Liver (tissue), 9 donors: ENCODE results near the gene CMTR2. TPM values are rescaled to one million over a fixed set of nuclear protein-coding genes. Genes with fewer than 3 reads are reported as not detected.

Experiments used
- DNase-seq: peaks from one replicate; pipeline ENCODE4 v3.0.0-alpha.2; 2017; ENCODE audit warnings: low spot score
- H3K27ac ChIP-seq, 2 donors: one replicate each; pipeline ENCODE4 v1.7.0; 2013; ENCODE audit warnings: inconsistent platforms in 2 of 2, low read length in 2 of 2, control low read depth in 1 of 2, low read depth in 1 of 2, mild to moderate bottlenecking in 1 of 2
- H3K27me3 ChIP-seq, 4 donors: one replicate each; pipeline versions ENCODE4 v1.6.1 to v1.7.0; 2013; ENCODE audit warnings: low read length in 3 of 4, inconsistent platforms in 1 of 4, mild to moderate bottlenecking in 1 of 4, moderate library complexity in 1 of 4; ENCODE audit not compliant: control insufficient read depth in 4 of 4, insufficient read depth in 4 of 4
- H3K36me3 ChIP-seq, 4 donors: one replicate each; pipeline versions ENCODE4 v1.6.1 to v1.7.0; 2013; ENCODE audit warnings: low read length in 3 of 4, mild to moderate bottlenecking in 3 of 4, low read depth in 1 of 4, moderate library complexity in 1 of 4; ENCODE audit not compliant: control insufficient read depth in 4 of 4, insufficient read depth in 3 of 4
- H3K4me1 ChIP-seq, 4 donors: one replicate each; pipeline versions ENCODE4 v1.6.1 to v1.7.0; 2013; ENCODE audit warnings: low read length in 3 of 4, mild to moderate bottlenecking in 3 of 4, moderate library complexity in 1 of 4; ENCODE audit not compliant: control insufficient read depth in 4 of 4, insufficient read depth in 4 of 4
- H3K4me3 ChIP-seq, 3 donors: one replicate each; pipeline versions ENCODE4 v1.6.1 to v1.7.0; 2013; ENCODE audit warnings: low read length in 3 of 3, control low read depth in 1 of 3, low read depth in 1 of 3, mild to moderate bottlenecking in 1 of 3
- H3K9ac ChIP-seq, 2 donors: one replicate each; pipeline ENCODE4 v1.7.0; 2013; ENCODE audit warnings: low read length in 2 of 2, mild to moderate bottlenecking in 2 of 2, moderate library complexity in 2 of 2, control low read depth in 1 of 2, low read depth in 1 of 2
- H3K9me3 ChIP-seq, 4 donors: one replicate each; pipeline versions ENCODE4 v1.6.1 to v1.7.0; 2013; ENCODE audit warnings: low read length in 3 of 4; ENCODE audit not compliant: control insufficient read depth in 4 of 4
- CTCF ChIP-seq: fragments of 150-350 bp; IDR thresholded peaks from 2 replicates; pipeline ENCODE4 v1.5.1; 2017; ENCODE audit warnings: improper control_type of control experiment, low read depth, low read length; ENCODE audit not compliant: missing input control
- EGR1 ChIP-seq, 2 donors: IDR thresholded peaks; 2 replicates each; pipeline ENCODE4 v1.6.1; 2016 to 2018; ENCODE audit warnings: antibody characterized with exemption in 2 of 2, low read depth in 2 of 2
- FOXA1 ChIP-seq: IDR thresholded peaks from 2 replicates; pipeline ENCODE4 v1.6.1; 2016; ENCODE audit warnings: antibody characterized with exemption
- FOXA2 ChIP-seq: IDR thresholded peaks from 2 replicates; pipeline ENCODE4 v1.6.1; 2016; ENCODE audit warnings: antibody characterized with exemption
- GABPA ChIP-seq, 2 donors: IDR thresholded peaks in 1 of 2; conservative IDR thresholded peaks in 1 of 2; 2 replicates each; pipeline ENCODE4 v1.6.1; 2016; ENCODE audit warnings: antibody characterized with exemption in 2 of 2, mild to moderate bottlenecking in 1 of 2, moderate library complexity in 1 of 2
- HNF4A ChIP-seq, 2 donors: conservative IDR thresholded peaks; 2 replicates each; pipeline ENCODE4 v1.6.1; 2016; ENCODE audit warnings: antibody characterized with exemption in 2 of 2, mild to moderate bottlenecking in 2 of 2
- HNF4G ChIP-seq: IDR thresholded peaks from 2 replicates; pipeline ENCODE4 v1.6.1; 2016; ENCODE audit warnings: antibody characterized with exemption
- JUND ChIP-seq, 2 donors: IDR thresholded peaks; 2 replicates each; pipeline ENCODE4 v1.6.1; 2016; ENCODE audit warnings: antibody characterized with exemption in 2 of 2
- MAX ChIP-seq: IDR thresholded peaks from 2 replicates; pipeline ENCODE4 v1.6.1; 2016; ENCODE audit warnings: antibody characterized with exemption
- REST ChIP-seq: IDR thresholded peaks from 2 replicates; pipeline ENCODE4 v1.6.1; 2016; ENCODE audit warnings: antibody characterized with exemption, mild to moderate bottlenecking
- RXRA ChIP-seq, 2 donors: IDR thresholded peaks; 2 replicates each; pipeline ENCODE4 v1.6.1; 2017 to 2018; ENCODE audit warnings: antibody characterized with exemption in 2 of 2, mild to moderate bottlenecking in 1 of 2
- SP1 ChIP-seq: IDR thresholded peaks from 2 replicates; pipeline ENCODE4 v1.6.1; 2018; ENCODE audit warnings: antibody characterized with exemption, mild to moderate bottlenecking
- TAF1 ChIP-seq: conservative IDR thresholded peaks from 2 replicates; pipeline ENCODE4 v1.6.1; 2016; ENCODE audit warnings: antibody characterized with exemption, mild to moderate bottlenecking
- YY1 ChIP-seq: IDR thresholded peaks from 2 replicates; pipeline ENCODE4 v1.6.1; 2016; ENCODE audit warnings: antibody characterized with exemption, mild to moderate bottlenecking
- WGBS: extraction: QIAGEN DNeasy Blood & Tissue Kit; methylation state at CpG from one replicate; pipeline ENCODE4 v1.1.7; 2013; 5-methylcytosine and 5-hydroxymethylcytosine counted together
- polyA plus RNA-seq, 2 donors: library from polyadenylated mRNA; stranded (reverse) in 1 of 2; unstranded in 1 of 2; fragments of 200-250 nt in 1 of 2; fragments of >200 nt in 1 of 2; fragmentation: Nextera tagmentation in 1 of 2; extraction: Ambion mirVana in 1 of 2; gene quantifications; one replicate each; pipeline versions ENCODE4 v1.2.1 to v1.2.3, GENCODE V29; 2013 to 2015
- total RNA-seq, 2 donors: library from RNA; depleted of rRNA; stranded (reverse); fragments of >200 nt; gene quantifications; one replicate each; pipeline ENCODE4 v1.2.3, GENCODE V29; 2014
- donor health status: healthy.
- donor health status: healthy.
- donor health status: healthy.
- donor health status: healthy.
- donor health status: healthy.

CMTR2 gene
- total and polyA plus RNA-seq, 4 donors = 6.8 to 28.0 (median 15.0) TPM

- H3K4me1 ChIP-seq = no peaks in the 10 kb centered on the region
- H3K27me3 ChIP-seq = no peaks in the 10 kb centered on the region
- TF ChIP-seq TAF1 = no peak
- no peak for TF ChIP-seq REST
- no peak for TF ChIP-seq JUND (IDR thresholded peaks at IDR 0.05)
- no peak for TF ChIP-seq FOXA1
- no peak for TF ChIP-seq CTCF
- no peak for TF ChIP-seq GABPA (IDR thresholded peaks at IDR 0.05 in 1 of 2, conservative IDR thresholded peaks at IDR 0.05 in 1 of 2)
- no peaks in the 10 kb centered on the region for H3K36me3 ChIP-seq
- WGBS = 91% methylated on average over 1 of the region's 1 CpG
- no peak overlapping the region for H3K27ac ChIP-seq
- H3K9ac ChIP-seq = no peak overlapping the region
- no peaks in the 10 kb centered on the region for H3K9me3 ChIP-seq
- no peak for DNase-seq
- H3K4me3 ChIP-seq = no peak overlapping the region
Observed at GRCh38 chr16:71244521-71244920, 44.7 kb downstream of the CMTR2 start.

- TF ChIP-seq SP1 (no peak), EGR1 (IDR thresholded peaks at IDR 0.05; ENCODE audit: low read depth in 2 of 2) (no peak), FOXA2 (no peak), REST (no peak), GABPA (IDR thresholded peaks at IDR 0.05 in 1 of 2, conservative IDR thresholded peaks at IDR 0.05 in 1 of 2) (no peak), HNF4A (conservative IDR thresholded peaks at IDR 0.05) (no peak), HNF4G (no peak), YY1 (no peak), MAX (no peak), FOXA1 (no peak), CTCF (no peak), RXRA (IDR thresholded peaks at IDR 0.05) (no peak), JUND (IDR thresholded peaks at IDR 0.05) (no peak)
- Histone ChIP-seq H3K9ac (no peak overlapping the region), H3K36me3 (no peaks in the 10 kb centered on the region), H3K9me3 (no peaks in the 10 kb centered on the region), H3K4me1 (no peaks in the 10 kb centered on the region), H3K27me3 (no peaks in the 10 kb centered on the region), H3K27ac (no peak overlapping the region), H3K4me3 (no peak overlapping the region)
- DNase-seq = no peak
- WGBS = 28% methylated on average over 3 of the region's 3 CpGs
Observed at GRCh38 chr16:71242601-71243000, 46.6 kb downstream of the CMTR2 start.
